Tibial nerve (tissue), 4 donors: ENCODE results near the gene TMEM156. TPM values are rescaled to one million over a fixed set of nuclear protein-coding genes. Genes with fewer than 3 reads are reported as not detected.

Experiments
- DNase-seq, 2 donors: peaks; one replicate each; pipeline ENCODE4 v3.0.0-alpha.2; 2019; ENCODE audit warnings: low spot score in 2 of 2
- H3K27ac ChIP-seq, 4 donors: fragments of 200-600 bp; sonication (generic) in 3 of 4; one replicate each; pipeline ENCODE4 v1.5.1; 2017 to 2019; ENCODE audit warnings: mild to moderate bottlenecking in 1 of 4
- H3K27me3 ChIP-seq, 2 donors: fragments of 200-600 bp; sonication (generic) in 1 of 2; one replicate each; pipeline versions ENCODE4 v1.5.1 to v1.6.0; 2017 to 2019
- H3K36me3 ChIP-seq, 3 donors: fragments of 200-600 bp; sonication (generic); one replicate each; pipeline ENCODE4 v1.5.1; 2018 to 2019
- H3K4me1 ChIP-seq, 4 donors: fragments of 200-600 bp; sonication (generic) in 3 of 4; one replicate each; pipeline ENCODE4 v1.5.1; 2017 to 2019
- H3K4me3 ChIP-seq, 4 donors: fragments of 200-600 bp; sonication (generic) in 3 of 4; one replicate each; pipeline ENCODE4 v1.5.1; 2017 to 2019; ENCODE audit warnings: mild to moderate bottlenecking in 1 of 4, moderate library complexity in 1 of 4
- H3K9me3 ChIP-seq, 4 donors: fragments of 200-600 bp; sonication (generic) in 3 of 4; one replicate each; pipeline ENCODE4 v1.5.1; 2017 to 2019
- CTCF ChIP-seq, 5 experiments: fragments of 200-600 bp in 3 of 5; fragments of 450-650 bp in 2 of 5; sonication (generic) in 3 of 5; IDR thresholded peaks; one replicate each; pipeline ENCODE4 v1.5.1; 2016 to 2019; ENCODE audit warnings: antibody characterized with exemption in 5 of 5, mild to moderate bottlenecking in 3 of 5, moderate library complexity in 2 of 5
- EP300 ChIP-seq, 2 donors: sonication (generic); formaldehyde crosslinking; IDR thresholded peaks; one replicate each; pipeline ENCODE4 v1.6.1; 2017; ENCODE audit warnings: antibody characterized with exemption in 2 of 2, mild to moderate bottlenecking in 1 of 2
- POLR2A ChIP-seq, 2 donors: fragments of 450-650 bp; IDR thresholded peaks; one replicate each; pipeline ENCODE4 v1.6.1; 2017; ENCODE audit warnings: antibody characterized with exemption in 2 of 2, mild to moderate bottlenecking in 2 of 2, moderate library complexity in 2 of 2
- WGBS, 2 donors: methylation state at CpG; one replicate each; pipeline ENCODE4 v1.1.5; 2018; 5-methylcytosine and 5-hydroxymethylcytosine counted together
- total RNA-seq, 4 donors: library from RNA; depleted of rRNA; stranded (reverse); fragments of >200 nt; gene quantifications; one replicate each; pipeline ENCODE4 v1.1.0, GENCODE V29; 2016

Gene TMEM156
- total RNA-seq, 4 donors from 2014 or later = 0.66 to 8.6 TPM; not detected in 2

- no peak overlapping the region for H3K27ac ChIP-seq
Measured at GRCh38 chr4:39048311-39048710, 16.1 kb upstream of the TMEM156 start.

GRCh38 chr4:39047681-39048080 is 15.5 kb upstream of the TMEM156 start:
- no peaks in the 10 kb centered on the region for H3K9me3 ChIP-seq
- no peaks in the 10 kb centered on the region for H3K27me3 ChIP-seq
- no peak for DNase-seq
- no peak overlapping the region for H3K4me3 ChIP-seq
- TF ChIP-seq EP300 (IDR thresholded peaks at IDR 0.05) (no peak), POLR2A (IDR thresholded peaks at IDR 0.05) (no peak), CTCF (IDR thresholded peaks at IDR 0.05) (no peak)
- H3K4me1 ChIP-seq = peaks cover 0 to 52% (median 18%) of the 10 kb centered on the region in 4 donors
- H3K36me3 ChIP-seq = peaks cover 0 to 3% (median 0%) of the 10 kb centered on the region in 3 donors
- WGBS, 2 donors = 50 to 53% methylated on average over 2 of the region's 2 CpGs
- peak overlapping the region in 1 of 4 donors; percentile 7 for H3K27ac ChIP-seq

More at GRCh38 chr4:39048311-39048710, 16.1 kb upstream of the TMEM156 start:
- no peak for DNase-seq
- H3K9me3 ChIP-seq = no peaks in the 10 kb centered on the region
- WGBS, 2 donors = 70 to 83% methylated on average over 1 of the region's 1 CpG
- TF ChIP-seq POLR2A (IDR thresholded peaks at IDR 0.05) (no peak), EP300 (IDR thresholded peaks at IDR 0.05) (no peak)
- peaks cover 0 to 46% (median 15%) of the 10 kb centered on the region in 4 donors for H3K4me1 ChIP-seq
- no peaks in the 10 kb centered on the region for H3K27me3 ChIP-seq
- no peak overlapping the region for H3K4me3 ChIP-seq
- H3K36me3 ChIP-seq = peaks cover 0 to 3% (median 0%) of the 10 kb centered on the region in 3 donors

DNA sequence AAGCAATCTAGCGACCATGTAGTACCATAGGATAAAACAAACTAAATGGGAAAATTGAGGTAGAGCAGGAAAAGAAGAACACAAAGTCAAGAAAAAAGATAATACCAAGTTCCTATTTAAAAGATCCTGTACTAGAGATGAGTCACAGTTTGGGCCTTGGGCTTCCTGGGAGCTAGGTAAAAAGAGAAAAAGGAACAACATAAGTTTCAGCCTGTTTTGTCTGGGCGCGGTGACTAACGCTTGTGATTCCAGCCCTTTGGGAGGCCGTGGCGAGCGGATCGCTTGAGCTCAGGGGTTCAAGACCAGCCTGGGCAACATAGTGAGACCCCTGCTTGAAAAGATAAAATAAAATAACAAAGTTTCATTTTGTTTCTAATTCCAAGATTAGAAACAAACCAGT is 14.0 kb upstream of the TMEM156 start:
- Histone ChIP-seq H3K27ac (peak overlapping the region in 3 of 4 donors; percentile 29 to 96 (median 35)), H3K27me3 (no peaks in the 10 kb centered on the region), H3K4me3 (no peak overlapping the region), H3K9me3 (no peaks in the 10 kb centered on the region), H3K4me1 (peaks cover 0 to 48% (median 18%) of the 10 kb centered on the region in 4 donors), H3K36me3 (peaks cover 0 to 3% (median 0%) of the 10 kb centered on the region in 3 donors)
- no peak for DNase-seq
- TF ChIP-seq CTCF (IDR thresholded peaks at IDR 0.05) (no peak), EP300 (IDR thresholded peaks at IDR 0.05) (no peak), POLR2A (IDR thresholded peaks at IDR 0.05) (no peak)
- 87 to 89% methylated on average over 8 of the region's 8 CpGs for WGBS, 2 donors

GRCh38 chr4:39045827-39046221 is 13.6 kb upstream of the TMEM156 start:
- TF ChIP-seq CTCF (IDR thresholded peaks at IDR 0.05) (no peak), POLR2A (IDR thresholded peaks at IDR 0.05) (no peak), EP300 (IDR thresholded peaks at IDR 0.05) (no peak)
- H3K27ac ChIP-seq = peak overlapping the region; percentile 92 to 97 (median 96)
- WGBS, 2 donors = 30 to 40% methylated on average over 3 of the region's 3 CpGs
- H3K27me3 ChIP-seq = no peaks in the 10 kb centered on the region
- H3K4me3 ChIP-seq = peak overlapping the region in 3 of 4 donors; percentile 67 to 99 (median 98)
- H3K9me3 ChIP-seq = no peaks in the 10 kb centered on the region
- no peak for DNase-seq
- peaks cover 0 to 3% (median 0%) of the 10 kb centered on the region in 3 donors for H3K36me3 ChIP-seq
- peaks cover 0 to 48% (median 18%) of the 10 kb centered on the region in 4 donors for H3K4me1 ChIP-seq

GRCh38 chr4:39044956-39045826 is 13.0 kb upstream of the TMEM156 start:
- Histone ChIP-seq H3K27me3 (no peaks in the 10 kb centered on the region), H3K4me3 (peak overlapping the region; percentile 41 to 99 (median 82)), H3K4me1 (peaks cover 0 to 48% (median 18%) of the 10 kb centered on the region in 4 donors), H3K36me3 (no peaks in the 10 kb centered on the region), H3K27ac (peak overlapping the region; percentile 92 to 97 (median 96)), H3K9me3 (no peaks in the 10 kb centered on the region)
- DNase-seq = no peak
- WGBS, 2 donors = 0% methylated on average over 30 to 39 of the region's 82 CpGs
- TF ChIP-seq CTCF (IDR thresholded peaks at IDR 0.05) (peak in 1 of 5 experiments; percentile 14), EP300 (IDR thresholded peaks at IDR 0.05) (no peak), POLR2A (IDR thresholded peaks at IDR 0.05) (no peak)
